Measurements from ENCODE around the gene INA.
"Not testable (repeated sequence)": the region's sequence is repeated elsewhere in the genome, so short reads cannot be mapped to it uniquely, and the experiment has no call there.

Gene INA

GRCh38 chr10:103276896-103277712, at the start of gene INA:
TSS of gene INA (plus strand) at chr10:103277138. CDS start at chr10:103277212, 74 bp downstream.
- DNase-seq = no peak

- no peak for DNase-seq
Observed at GRCh38 chr10:103227416-103227815, 49.5 kb upstream of the INA start.

GRCh38 chr10:103231047-103231551, 45.8 kb upstream of the INA start:
- DNase-seq = peak; percentile 97

GRCh38 chr10:103232131-103232673, 44.7 kb upstream of the INA start:
- no peak for DNase-seq

- peak; percentile 77 for DNase-seq
Observed at GRCh38 chr10:103232772-103233488, 44.0 kb upstream of the INA start.

- no peak for DNase-seq
Observed at GRCh38 chr10:103235775-103236174, 41.2 kb upstream of the INA start.

GRCh38 chr10:103238506-103239252, 38.3 kb upstream of the INA start:
- DNase-seq = peak; percentile 57

- no peak for DNase-seq
Observed at GRCh38 chr10:103241262-103242011, 35.5 kb upstream of the INA start.

- peak; percentile 70 for DNase-seq
Observed at GRCh38 chr10:103244666-103245271, 32.2 kb upstream of the INA start.

GRCh38 chr10:103245587-103245986, 31.4 kb upstream of the INA start, which contains the start of gene RPEL1:
TSS of gene RPEL1 (plus strand) at chr10:103245887. CDS start at chr10:103245997, 110 bp downstream.
- DNase-seq = not testable (repeated sequence)

GRCh38 chr10:103246324-103246723, 30.6 kb upstream of the INA start:
- DNase-seq = no peak

GRCh38 chr10:103254113-103254512, 22.8 kb upstream of the INA start:
- DNase-seq = no peak

GRCh38 chr10:103254538-103255325, 22.2 kb upstream of the INA start:
- DNase-seq = peak; percentile 51

GRCh38 chr10:103256613-103257012, 20.3 kb upstream of the INA start:
- no peak for DNase-seq

GRCh38 chr10:103257812-103258211, 19.1 kb upstream of the INA start:
- no peak for DNase-seq

GRCh38 chr10:103258928-103259327, 18.0 kb upstream of the INA start:
- DNase-seq = not testable (repeated sequence)

GRCh38 chr10:103259989-103260388, 16.9 kb upstream of the INA start:
- DNase-seq = no peak

- no peak for DNase-seq
Observed at GRCh38 chr10:103262229-103262628, 14.7 kb upstream of the INA start.

GRCh38 chr10:103265717-103266329, 11.1 kb upstream of the INA start:
- peak; percentile 45 for DNase-seq

GRCh38 chr10:103273041-103273441, 3.9 kb upstream of the INA start:
- peak; percentile 96 for DNase-seq
